ENCODE data around the gene MBNL1.

MBNL1 gene

GRCh38 chr3:152419748-152420147, 151.0 kb downstream of the MBNL1 start:
- Histone ChIP-seq H3K4me1 (ENCODE audit: control insufficient read depth, low read length) (no peaks in the 10 kb centered on the region), H3K27me3 (ENCODE audit: control insufficient read depth, low read length) (no peaks in the 10 kb centered on the region), H3K4me3 (ENCODE audit: low read length) (no peak overlapping the region), H3K9me3 (ENCODE audit: control insufficient read depth, insufficient read depth, low read length) (no peaks in the 10 kb centered on the region; the same call in 1 of the 2 replicates), H4K20me1 (ENCODE audit: control insufficient read depth, insufficient read depth, low read depth, low read length) (no peaks in the 10 kb centered on the region), H3K4me2 (ENCODE audit: low read length) (no peak overlapping the region), H3K79me2 (ENCODE audit: control insufficient read depth, low read length) (peaks cover 62% of the 10 kb centered on the region), H3K9me2 (replicated peaks; ENCODE audit: control insufficient read depth, low read length) (no peaks in the 10 kb centered on the region), H3K36me3 (ENCODE audit: control insufficient read depth, low read length) (peaks cover 82% of the 10 kb centered on the region), H3K27ac (ENCODE audit: low read depth, low read length) (no peak overlapping the region), H3F3A (ENCODE audit: control insufficient read depth, insufficient read depth) (no peaks in the 10 kb centered on the region; the same call in 1 of the 2 replicates)
- TF ChIP-seq CTCF (IDR thresholded peaks at IDR 0.05; ENCODE audit: low read depth, low read length, poor library complexity, severe bottlenecking) = no peak
- no peak for TF ChIP-seq EZH2phosphoT487 (IDR thresholded peaks at IDR 0.05; ENCODE audit: borderline replicate concordance, low read length)

GRCh38 chr3:152421162-152421561, 152.4 kb downstream of the MBNL1 start:
- Histone ChIP-seq H3K79me2 (ENCODE audit: control insufficient read depth, low read length) (peaks cover 52% of the 10 kb centered on the region), H3K9me3 (ENCODE audit: control insufficient read depth, insufficient read depth, low read length) (no peaks in the 10 kb centered on the region; the same call in 1 of the 2 replicates), H3K27me3 (ENCODE audit: control insufficient read depth, low read length) (no peaks in the 10 kb centered on the region), H4K20me1 (ENCODE audit: control insufficient read depth, insufficient read depth, low read depth, low read length) (no peaks in the 10 kb centered on the region), H3K27ac (ENCODE audit: low read depth, low read length) (no peak overlapping the region), H3K4me3 (ENCODE audit: low read length) (no peak overlapping the region), H3F3A (ENCODE audit: control insufficient read depth, insufficient read depth) (no peaks in the 10 kb centered on the region; the same call in 1 of the 2 replicates), H3K9me2 (replicated peaks; ENCODE audit: control insufficient read depth, low read length) (no peaks in the 10 kb centered on the region), H3K4me2 (ENCODE audit: low read length) (no peak overlapping the region), H3K36me3 (ENCODE audit: control insufficient read depth, low read length) (peaks cover 72% of the 10 kb centered on the region), H3K4me1 (ENCODE audit: control insufficient read depth, low read length) (no peaks in the 10 kb centered on the region)
- TF ChIP-seq CTCF (IDR thresholded peaks at IDR 0.05; ENCODE audit: low read depth, low read length, poor library complexity, severe bottlenecking) = no peak
- TF ChIP-seq EZH2phosphoT487 (IDR thresholded peaks at IDR 0.05; ENCODE audit: borderline replicate concordance, low read length) = no peak

- H4K20me1 ChIP-seq (ENCODE audit: control insufficient read depth, insufficient read depth, low read depth, low read length) = no peaks in the 10 kb centered on the region; the same call in 1 of the 2 replicates
These were observed 157.7 kb downstream of the MBNL1 start for GRCh38 chr3:152426393-152426792.

More at GRCh38 chr3:152426393-152426792, 157.7 kb downstream of the MBNL1 start:
- Histone ChIP-seq H3F3A (ENCODE audit: control insufficient read depth, insufficient read depth) (peaks cover 11% of the 10 kb centered on the region; the same call in 1 of the 2 replicates), H3K79me2 (ENCODE audit: control insufficient read depth, low read length) (peaks cover 65% of the 10 kb centered on the region), H3K36me3 (ENCODE audit: control insufficient read depth, low read length) (peaks cover 66% of the 10 kb centered on the region), H3K4me3 (ENCODE audit: low read length) (no peak overlapping the region), H3K9me2 (replicated peaks; ENCODE audit: control insufficient read depth, low read length) (no peaks in the 10 kb centered on the region), H3K9me3 (ENCODE audit: control insufficient read depth, insufficient read depth, low read length) (no peaks in the 10 kb centered on the region), H3K4me1 (ENCODE audit: control insufficient read depth, low read length) (0 out of 2 replicates have a peak, but pooled peaks cover 5% of the 10 kb centered on the region), H3K4me2 (ENCODE audit: low read length) (no peak overlapping the region), H3K27ac (ENCODE audit: low read depth, low read length) (no peak overlapping the region), H3K27me3 (ENCODE audit: control insufficient read depth, low read length) (no peaks in the 10 kb centered on the region)
- TF ChIP-seq CTCF (IDR thresholded peaks at IDR 0.05; ENCODE audit: low read depth, low read length, poor library complexity, severe bottlenecking) (no peak), EZH2phosphoT487 (IDR thresholded peaks at IDR 0.05; ENCODE audit: borderline replicate concordance, low read length) (no peak)
